Forelimb muscle (tissue), 1 donor: Measurements from ENCODE around the gene ABTB1. TPM values are rescaled to one million over a fixed set of nuclear protein-coding genes. Genes with fewer than 3 reads are reported as not detected.
"Not testable (repeated sequence)": the region's sequence is repeated elsewhere in the genome, so short reads cannot be mapped to it uniquely, and the experiment has no call there.

Experiments
- DNase-seq: peaks from one replicate; pipeline ENCODE4 v3.0.0-alpha.2; 2013; ENCODE audit warnings: low read depth
- polyA plus RNA-seq: library from polyadenylated mRNA; unstranded; fragments of 120-200 nt; gene quantifications from one replicate; pipeline ENCODE4 v1.2.1, GENCODE V29; 2013; ENCODE audit not compliant: insufficient read length

ABTB1 gene
- polyA plus RNA-seq, 1 donor = 16.5 TPM

DNA sequence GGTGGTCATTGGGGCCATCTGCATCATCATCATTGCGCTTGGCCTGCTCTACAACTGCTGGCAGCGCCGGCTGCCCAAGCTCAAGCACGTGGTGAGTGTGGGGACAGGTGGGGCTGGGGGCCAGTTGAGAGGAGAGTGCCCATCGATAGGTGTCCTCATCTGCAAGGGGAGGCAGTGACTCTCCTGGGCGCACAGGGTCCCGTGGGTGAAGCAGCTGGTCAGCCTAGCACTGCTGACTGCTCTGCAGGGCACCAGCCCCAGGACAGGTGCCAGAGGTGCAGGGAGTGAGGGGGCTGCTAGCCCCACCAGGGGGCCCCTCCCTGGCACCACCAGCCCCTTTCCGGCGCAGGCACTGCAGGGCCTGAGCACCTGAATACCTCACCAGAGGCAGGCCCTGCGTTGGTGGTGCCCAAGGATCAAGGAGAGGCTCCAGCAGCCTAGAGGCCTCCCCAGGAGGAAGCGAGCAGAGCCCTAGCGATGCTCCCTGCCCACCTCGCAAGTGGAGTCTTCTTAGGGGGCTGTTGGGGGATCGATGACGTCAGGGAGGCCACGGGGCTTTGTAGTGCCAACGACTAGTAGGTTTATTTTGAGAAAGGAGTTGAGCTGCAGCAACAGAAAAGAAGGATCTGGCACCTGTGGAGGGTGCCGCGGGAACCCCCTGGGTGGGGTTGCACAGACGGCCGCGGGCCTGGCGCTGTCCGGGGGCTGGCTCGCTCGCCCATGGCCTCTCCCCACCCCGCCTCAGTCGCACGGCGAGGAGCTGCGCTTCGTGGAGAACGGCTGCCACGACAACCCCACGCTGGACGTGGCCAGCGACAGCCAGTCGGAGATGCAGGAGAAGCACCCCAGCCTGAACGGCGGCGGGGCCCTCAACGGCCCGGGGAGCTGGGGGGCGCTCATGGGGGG lies 976 bp upstream of the ABTB1 start:
- DNase-seq = no peak

DNA sequence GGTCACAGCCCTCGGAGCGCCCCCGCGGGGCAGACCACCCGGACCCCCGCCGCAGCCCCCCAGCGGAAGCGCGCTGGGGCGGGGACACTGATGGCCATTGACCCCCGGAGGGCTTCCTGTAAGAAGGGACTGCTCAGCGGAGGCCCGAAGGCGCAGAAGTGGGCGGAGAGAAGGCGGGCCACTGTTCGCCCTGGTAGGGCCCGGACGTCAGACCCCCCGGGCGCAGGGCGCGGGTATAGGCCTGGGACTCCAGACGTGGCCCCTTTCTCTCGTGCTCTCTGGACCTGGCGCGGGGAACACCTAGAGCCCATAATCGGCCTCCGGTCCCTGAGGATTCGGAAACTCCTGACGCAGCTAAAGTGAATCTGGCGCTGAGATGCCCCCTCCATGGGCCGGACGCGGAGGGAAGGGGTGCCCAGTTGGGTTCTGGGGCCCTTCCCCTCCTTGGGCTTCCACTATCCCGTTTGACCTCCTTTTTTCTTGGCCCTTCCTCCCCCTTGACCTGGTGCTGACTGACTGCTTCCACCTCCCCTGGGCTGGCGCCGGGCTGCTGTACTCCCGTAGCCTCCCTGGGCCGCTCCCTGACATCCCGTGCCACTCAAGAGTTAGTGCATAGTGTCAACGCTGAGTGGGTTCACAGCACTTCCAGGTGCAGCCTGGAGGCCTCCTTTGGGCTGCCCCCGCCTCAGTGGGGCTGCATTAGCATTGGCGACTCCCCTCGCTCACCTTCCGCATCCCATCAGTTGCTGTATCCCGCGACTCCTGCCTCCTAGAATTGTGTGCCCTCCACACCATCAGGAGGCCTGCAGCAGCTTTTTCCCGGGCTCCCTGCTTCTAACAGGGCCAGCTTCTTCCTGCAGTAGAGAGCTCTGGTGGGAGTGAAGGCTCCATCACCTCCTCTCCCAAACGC lies 694 bp downstream of the ABTB1 start:
- DNase-seq = no peak

DNA sequence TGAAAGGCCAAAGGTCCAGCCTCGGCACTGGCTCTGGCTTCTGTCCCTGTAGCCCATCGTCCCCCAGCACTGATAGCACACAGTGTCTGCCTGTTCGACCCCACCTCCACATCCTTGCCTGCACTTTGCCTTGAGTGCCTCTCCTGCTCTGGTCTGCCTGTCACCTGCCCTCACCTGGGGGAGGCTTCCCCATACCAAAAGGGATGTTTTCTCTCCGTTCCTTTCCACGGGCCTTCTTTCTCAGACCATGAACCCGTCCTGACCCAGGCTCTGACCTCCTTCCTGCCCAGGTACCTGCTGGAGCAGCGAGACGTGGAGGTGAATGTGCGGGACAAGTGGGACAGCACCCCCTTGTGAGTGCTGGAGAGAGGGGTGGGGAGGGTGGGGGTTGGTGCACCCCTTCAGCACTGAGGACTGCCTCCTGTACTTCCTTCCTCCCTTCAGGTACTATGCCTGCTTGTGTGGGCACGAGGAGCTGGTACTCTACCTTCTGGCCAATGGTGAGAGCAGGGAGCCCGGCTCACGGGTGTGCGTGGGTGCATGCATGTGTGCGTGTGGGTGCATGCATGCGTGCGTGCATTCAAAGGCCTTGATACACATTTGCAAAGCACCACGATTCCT lies 1.5 kb downstream of the ABTB1 start:
- DNase-seq = no peak

DNA sequence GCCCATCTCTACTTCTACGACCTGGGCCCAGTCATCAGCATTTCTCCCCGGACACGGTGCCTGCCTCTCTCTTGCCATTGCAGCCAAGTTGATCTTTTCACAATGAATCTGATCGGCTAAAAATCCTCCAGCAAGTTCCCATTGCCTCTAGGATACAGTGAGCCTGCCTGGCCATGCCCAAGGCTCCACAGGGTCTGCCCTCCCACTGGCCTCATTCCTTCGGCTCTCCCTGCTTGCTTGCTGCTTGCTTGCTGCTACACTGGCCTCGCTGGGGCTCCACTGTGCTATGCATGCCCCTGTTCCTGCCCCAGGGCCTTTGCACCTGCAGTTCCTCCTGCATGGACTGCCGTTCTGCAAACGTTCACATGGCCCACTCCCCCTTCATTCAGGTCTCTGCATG lies 2.0 kb downstream of the ABTB1 start:
- no peak for DNase-seq

DNA sequence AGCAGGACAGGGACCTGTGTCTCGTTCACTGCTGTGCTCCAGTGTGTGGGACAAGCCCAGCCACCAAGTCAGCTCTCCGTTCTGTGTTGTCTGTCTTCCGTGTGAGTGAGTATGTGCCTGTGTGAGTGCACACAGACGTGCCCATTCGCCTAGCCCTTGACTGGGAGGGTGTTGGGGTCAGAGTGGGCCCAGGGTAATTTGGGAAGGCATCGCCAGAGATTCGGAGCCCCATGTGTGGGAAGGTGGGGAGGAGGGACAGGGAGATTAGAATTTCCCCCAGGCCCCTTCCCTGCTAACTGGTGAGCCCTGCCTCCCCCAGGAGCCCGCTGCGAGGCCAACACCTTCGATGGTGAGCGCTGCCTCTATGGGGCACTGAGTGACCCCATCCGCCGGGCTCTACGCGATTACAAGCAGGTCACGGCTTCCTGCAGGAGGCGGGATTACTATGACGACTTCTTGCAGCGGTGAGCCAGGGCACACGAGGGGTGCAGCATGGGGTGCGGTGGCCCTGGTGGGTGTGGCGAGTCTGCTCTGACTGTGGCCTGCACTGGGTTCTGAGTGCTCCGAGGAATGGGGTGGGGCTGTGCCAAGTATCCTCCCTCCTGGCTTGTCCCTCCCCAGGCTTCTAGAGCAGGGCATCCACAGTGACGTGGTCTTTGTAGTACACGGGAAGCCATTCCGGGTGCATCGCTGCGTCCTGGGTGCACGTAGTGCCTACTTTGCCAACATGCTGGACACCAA lies 3.1 kb downstream of the ABTB1 start:
- DNase-seq = no peak

DNA sequence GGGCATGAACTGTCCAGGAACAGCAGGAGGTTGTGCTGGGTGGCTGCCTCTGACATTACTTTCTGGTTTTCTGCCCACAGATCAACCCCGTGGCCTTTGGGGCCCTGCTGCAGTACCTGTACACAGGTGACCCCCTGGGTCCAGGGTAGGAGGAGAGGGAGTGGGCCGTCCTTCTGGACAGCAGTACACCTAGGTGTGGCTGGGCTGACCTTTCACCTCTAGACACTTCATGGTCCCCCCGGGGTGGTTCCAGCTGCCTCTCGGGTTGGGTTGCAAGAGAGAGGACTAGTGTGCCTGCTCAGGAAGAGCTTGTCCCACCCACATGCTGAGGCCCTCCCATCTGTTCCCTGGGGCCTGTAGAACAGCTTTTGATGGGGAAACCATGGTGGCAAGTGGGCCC lies 3.7 kb downstream of the ABTB1 start:
- no peak for DNase-seq

DNA sequence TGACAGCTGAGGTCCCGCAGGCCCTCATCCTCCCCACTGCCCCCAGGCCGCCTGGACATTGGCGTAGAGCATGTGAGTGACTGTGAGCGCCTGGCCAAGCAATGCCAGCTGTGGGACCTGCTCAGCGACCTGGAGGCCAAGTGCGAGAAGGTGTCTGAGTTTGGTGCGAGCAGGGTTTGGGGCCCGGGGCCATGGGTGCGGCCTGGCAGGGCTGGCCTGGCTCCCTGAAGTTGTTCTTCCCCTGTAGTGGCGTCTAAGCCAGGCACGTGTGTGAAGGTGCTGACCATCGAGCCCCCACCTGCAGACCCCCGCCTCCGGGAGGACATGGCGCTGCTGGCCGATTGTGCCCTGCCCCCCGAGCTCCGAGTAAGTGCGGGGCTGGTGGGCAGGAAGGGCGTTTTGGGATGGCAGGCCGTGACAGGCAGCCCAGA lies 4.2 kb downstream of the ABTB1 start:
- no peak for DNase-seq

DNA sequence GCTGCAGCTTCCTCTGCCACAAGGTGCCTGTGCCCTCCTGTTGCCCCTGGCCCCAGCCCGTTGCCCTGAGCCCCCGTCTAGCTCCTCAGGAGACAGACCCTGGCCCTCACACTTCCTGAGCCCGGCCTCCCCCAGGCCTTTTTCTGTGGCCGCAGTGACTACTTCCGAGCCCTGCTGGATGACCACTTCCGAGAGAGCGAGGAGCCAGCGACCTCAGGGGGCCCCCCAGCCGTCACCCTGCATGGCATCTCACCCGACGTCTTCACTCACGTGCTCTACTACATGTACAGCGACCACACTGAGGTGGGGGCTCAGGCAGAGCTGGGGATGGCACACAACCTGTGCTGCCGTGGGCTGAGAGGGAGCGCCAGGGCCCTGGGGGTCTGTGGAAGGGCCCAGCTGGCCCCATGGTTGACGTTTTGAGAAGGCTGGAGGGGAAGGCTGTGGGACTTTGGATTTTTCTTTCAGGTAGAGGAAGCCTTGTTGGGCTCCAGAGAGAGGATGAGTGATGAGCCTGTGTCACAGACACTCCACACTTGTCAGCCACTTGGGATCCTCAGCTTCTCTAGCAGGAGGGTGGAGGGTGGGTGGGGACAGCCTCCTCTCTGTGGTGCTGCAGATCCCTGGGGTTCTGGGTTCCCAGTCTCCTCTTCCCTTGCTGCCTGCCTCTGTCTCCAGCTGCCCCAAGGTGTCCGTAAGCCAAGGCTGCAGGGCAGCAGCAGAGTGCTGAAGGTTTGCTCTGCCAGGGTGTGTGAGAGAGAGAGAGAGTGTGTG lies 5.0 kb downstream of the ABTB1 start:
- no peak for DNase-seq

DNA sequence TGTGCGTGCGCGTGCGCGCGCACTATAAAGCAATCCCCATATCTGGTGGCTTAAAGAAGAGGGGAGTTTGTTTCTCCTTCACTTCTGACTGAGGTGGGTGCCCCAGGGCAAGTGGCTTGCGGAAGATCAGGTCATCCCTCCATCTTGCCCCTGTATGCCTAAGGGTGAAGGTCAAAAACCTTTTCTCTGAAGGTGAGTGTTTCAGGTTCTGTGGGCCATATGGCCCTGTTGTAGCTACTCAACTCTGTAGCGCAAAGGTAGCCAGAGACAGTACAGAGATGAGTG lies 5.5 kb downstream of the ABTB1 start:
- DNase-seq = no peak

DNA sequence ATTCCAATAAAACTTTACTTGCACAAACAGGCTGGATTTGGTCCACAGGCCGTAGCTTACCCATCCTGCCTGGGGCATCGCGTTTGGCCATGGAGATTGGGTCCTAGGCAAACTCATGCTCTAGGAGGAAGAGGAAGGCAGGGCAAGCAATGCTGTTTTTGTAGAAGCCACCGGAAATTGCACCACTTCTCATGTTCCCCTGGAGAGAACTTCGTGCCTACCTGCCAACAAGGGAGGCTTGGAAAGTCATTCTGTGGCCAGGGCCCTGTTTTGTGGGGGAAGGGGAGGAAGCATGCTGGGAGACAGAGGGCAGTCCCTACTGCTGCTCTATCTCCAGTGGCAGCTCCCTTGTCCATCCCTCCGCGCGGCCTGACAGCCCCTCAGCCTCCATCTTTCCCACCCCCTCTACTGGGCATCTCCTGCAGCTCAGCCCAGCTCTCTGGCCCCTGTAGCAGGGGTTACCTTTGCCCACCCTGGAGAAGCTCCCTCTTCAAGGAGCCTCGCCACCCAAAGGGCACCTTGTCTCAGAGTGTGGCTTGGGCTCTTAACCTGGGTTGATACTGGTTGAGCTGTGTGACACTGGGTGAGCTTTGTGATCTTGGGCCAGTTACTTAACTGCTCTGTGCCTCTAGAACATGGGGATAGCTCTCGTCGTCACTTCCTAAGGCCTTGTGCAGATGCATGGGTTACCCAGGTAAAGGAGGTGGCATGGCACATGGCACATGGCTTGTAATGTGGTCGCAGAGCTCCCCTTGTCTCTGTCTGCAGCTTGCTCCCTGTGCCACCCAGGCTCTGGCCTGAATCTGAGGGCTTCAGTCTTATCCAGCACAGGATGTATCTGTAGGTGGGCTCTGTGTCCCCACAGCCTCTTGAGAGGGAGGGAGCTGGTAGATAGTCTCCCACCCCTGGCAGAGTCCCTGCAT lies 6.1 kb downstream of the ABTB1 start:
- no peak for DNase-seq

DNA sequence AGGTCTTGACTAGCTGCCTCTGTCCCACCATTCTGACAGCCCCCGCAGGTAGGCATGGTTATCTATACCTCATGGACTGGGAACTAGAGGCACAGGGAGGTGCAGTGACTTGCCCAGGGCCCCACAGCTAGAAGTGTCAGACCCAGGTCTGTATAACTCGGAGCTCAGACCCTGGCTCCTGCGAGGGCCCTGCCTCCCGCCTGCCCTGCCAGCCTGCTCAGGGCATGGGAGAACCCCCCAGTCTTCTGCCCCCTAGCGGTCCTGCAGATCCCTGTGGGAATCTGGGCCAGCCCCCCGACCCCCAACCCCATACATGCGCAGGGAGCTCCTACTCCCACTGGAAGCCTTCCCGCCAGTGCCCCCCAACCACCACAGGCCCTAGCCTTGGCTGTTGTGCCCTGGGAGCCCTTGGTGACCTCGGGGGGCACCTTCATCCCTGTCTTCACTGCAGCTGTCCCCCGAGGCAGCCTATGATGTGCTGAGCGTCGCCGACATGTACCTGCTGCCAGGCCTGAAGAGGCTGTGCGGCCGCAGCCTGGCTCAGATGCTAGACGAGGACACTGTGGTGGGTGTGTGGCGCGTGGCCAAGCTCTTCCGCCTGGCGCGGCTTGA lies 6.9 kb downstream of the ABTB1 start:
- no peak for DNase-seq

DNA sequence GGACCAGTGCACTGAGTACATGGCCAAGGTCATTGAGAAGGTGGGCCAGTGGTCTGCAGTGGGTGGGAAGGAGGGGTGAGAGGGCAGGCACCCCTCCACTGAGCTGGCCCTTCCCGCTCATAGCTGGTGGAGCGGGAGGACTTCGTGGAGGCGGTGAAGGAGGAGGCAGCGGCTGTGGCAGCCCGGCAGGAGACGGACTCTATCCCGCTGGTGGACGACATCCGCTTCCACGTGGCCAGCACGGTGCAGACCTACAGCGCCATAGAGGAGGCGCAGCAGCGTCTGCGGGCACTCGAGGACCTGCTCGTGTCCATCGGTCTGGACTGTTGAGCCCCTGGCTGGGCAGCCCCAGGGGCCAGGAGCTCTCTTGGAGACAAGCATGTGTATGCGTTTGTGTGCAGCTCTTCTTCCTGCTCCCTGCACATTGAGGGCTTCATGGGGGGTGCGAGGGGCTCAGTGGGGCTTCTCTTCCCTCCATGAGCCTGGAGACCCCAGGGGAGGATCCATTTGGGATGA lies 7.5 kb downstream of the ABTB1 start:
- DNase-seq = no peak

DNA sequence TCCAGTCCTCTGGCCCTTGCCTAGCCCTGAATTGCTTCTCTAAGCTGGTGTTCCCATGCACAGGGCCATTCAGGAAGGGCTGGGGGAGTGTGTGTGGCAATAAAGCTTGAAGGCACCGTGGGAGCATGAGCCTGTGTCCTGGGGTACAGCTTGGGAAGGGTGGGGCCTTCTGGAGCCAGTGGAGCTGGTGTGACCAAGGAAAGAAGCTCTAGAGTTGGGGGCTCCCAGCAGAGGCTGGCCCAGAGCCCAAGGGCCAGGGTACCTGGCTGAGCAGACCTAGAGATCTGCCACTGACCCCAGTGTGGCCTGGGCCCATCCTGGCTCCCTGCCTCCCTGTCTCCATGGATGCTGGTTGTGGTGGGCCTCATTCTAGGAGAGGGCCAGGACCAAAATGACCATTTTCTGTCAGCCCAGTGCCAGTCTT lies 8.1 kb downstream of the ABTB1 start:
- DNase-seq = no peak

DNA sequence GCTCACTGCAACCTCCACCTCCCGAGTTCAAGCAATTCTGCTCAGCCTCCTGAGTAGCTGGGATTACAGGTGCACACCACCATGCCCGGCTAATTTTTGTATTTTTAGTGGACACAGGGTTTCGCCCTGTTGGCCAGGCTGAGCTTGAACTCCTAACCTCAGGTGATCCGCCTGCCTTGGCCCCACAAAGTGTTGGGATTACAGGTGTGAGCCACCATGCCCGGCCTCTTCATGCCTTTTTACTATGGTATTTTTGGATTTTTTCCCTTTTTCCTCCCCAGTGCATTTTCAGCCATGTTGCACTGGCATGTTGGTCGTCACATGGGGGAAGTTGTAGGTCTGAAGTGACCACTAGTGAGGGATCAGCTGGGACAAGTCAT lies 9.4 kb downstream of the ABTB1 start:
- not testable (repeated sequence) for DNase-seq

DNA sequence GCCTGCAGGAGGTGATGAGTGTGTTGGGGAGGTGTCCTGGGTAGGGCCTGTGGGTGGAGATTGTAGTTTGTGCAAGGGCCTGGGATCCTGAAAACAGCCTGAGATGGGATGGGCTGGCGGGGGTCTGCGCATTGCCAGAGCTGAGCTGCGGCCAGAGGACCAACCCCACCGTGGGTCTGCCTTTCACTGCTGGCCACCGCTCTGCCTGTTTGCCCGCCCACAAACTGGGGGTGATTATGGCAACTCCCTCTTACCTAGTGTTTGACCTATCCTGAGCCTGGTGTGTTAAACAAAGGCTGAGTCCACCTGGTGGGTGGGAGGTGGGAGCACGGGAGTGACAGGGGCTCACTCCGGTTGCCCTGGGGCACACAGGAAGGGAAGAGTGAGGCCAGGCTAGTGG lies 9.8 kb downstream of the ABTB1 start:
- DNase-seq = no peak

DNA sequence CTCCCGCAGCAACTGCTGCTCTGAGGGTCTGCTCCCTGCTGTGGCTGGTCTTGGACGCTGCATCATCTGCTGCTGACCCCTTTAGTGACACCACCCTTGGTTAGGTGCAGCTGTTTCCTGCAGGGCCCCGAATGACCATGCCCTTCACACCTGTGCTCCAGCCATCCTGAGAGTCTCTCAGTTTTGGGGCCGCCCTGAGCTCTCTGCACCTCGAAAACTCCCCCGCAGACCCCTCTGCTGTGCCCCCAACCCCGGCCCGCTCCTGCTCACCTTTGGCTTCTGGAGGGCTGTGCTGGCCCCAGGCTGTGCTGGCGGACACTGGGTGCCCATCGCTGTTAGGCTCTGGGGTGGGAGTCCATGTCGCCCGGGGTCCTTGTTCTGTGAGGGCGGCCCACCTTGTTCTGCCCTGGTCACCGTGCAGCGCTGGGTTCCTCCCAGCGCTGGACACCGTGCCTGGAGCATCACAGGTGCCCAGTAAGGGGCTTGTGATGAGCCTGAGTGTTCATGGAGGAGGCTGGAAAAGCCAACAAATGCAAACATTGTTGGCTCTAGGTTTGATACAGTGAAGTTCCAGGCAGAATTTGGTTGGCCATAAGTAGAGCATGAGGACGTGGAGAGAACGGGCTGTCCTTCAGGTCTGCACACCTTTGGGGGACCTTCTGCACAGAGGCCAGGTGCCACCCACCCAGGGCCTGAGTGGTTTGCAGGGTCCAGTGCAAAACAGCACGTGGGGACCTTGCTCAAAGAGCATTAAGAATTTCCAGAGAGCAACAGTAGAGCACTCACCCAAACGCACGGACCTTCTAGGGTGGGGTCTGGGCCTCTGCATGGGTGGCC lies 12.3 kb downstream of the ABTB1 start:
- no peak for DNase-seq

DNA sequence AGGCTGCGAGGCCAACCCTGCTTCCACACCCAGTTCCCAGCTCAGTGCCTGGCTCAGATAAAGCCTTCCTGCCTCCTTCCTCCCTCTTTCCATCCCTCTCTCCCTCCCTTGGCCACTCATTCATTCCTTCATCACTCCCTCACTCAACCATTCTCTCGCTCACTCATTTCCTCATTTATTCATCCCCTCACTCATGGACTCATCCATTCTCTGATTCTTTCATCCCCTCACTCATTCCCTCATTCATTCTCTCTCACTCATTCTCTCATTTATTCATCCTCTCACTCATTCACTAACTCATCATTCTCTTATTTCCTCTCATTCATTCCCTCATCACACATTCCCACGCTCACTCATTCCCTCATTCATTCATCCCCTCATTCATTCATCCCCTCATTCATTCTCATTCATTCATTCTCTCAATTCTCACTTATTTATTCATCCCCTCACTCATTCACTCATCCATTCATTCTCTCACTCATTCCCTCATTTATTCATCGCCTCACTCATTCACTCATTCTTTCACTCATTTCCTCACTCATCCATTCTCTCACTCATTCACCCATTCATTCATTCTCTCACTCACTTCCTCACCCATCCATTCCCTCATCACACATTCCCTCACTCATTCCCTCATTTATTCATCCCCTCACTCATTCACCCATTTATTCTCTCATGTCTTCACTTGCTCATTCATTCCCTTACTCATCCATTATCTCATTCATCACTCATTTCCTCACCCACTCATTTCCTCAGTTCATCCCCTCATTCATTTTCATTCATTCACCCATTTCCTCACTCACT lies 13.2 kb downstream of the ABTB1 start:
- DNase-seq = no peak
